PC-3 (cell line): ENCODE measurements around the gene EREG. TPM values are rescaled to one million over a fixed set of nuclear protein-coding genes. Genes with fewer than 3 reads are reported as not detected.

Experiments used
- ATAC-seq: fragments of 200-7000 bp; cut with Tn5 transposase; 2 replicates; pipeline ENCODE4 v1.9.1; 2020; ENCODE audit warnings: mild to moderate bottlenecking, moderate library complexity
- BruUV-seq: library from RNA; stranded (reverse); fragments of 400-500 nt; replicated peaks from 2 replicates; lab custom pipeline; 2021; lab: Mats Ljungman, UMichigan
- CTCF ChIA-PET: fragments of 300-600 bp; sonication (Branson Sonifier 250); formaldehyde crosslinking; loops from one replicate; lab custom pipeline; 2022; ENCODE audit warnings: antibody characterized with exemption; lab: Charles Lee
- POLR2A ChIA-PET: fragments of 300-600 bp; sonication (Branson Sonifier 250); formaldehyde crosslinking; loops from one replicate; lab custom pipeline; 2022; ENCODE audit warnings: antibody characterized with exemption; ENCODE audit not compliant: unreplicated experiment; lab: Charles Lee
- DNase-seq: peaks from one replicate; pipeline ENCODE4 v3.0.0-alpha.2; 2015
- H2AFZ ChIP-seq: fragments of 300-600 bp; sonication (generic); 2 replicates; pipeline ENCODE4 v1.6.0; 2016; ENCODE audit warnings: antibody characterized with exemption, low read length
- H3F3A ChIP-seq: fragments of 300-600 bp; sonication (generic); one replicate; pipeline ENCODE4 v1.6.0; 2017; ENCODE audit warnings: antibody characterized with exemption, low read length, control low read depth, mild to moderate bottlenecking; ENCODE audit not compliant: unreplicated experiment
- H3K27ac ChIP-seq: fragments of 300-600 bp; sonication (generic); 2 replicates; pipeline ENCODE4 v1.5.1; 2016; ENCODE audit warnings: mild to moderate bottlenecking, low read length
- H3K27me3 ChIP-seq: fragments of 300-600 bp; sonication (generic); 2 replicates; pipeline ENCODE4 v1.6.1; 2016; ENCODE audit warnings: low read length, mixed read lengths
- H3K36me3 ChIP-seq: fragments of 300-600 bp; sonication (generic); 2 replicates; pipeline ENCODE4 v1.6.1; 2016; ENCODE audit warnings: low read depth, mixed run types, low read length, mixed read lengths
- H3K4me1 ChIP-seq: fragments of 300-600 bp; sonication (generic); 2 replicates; pipeline ENCODE4 v1.5.1; 2016; ENCODE audit warnings: low read length; ENCODE audit not compliant: insufficient read depth
- H3K4me2 ChIP-seq: fragments of 300-600 bp; sonication (generic); 2 replicates; pipeline ENCODE4 v1.6.0; 2016; ENCODE audit warnings: low read length
- H3K4me3 ChIP-seq: fragments of 300-600 bp; sonication (generic); 2 replicates; pipeline ENCODE4 v1.5.1; 2016; ENCODE audit warnings: mild to moderate bottlenecking, low read length, mixed read lengths
- H3K79me2 ChIP-seq: fragments of 300-600 bp; sonication (generic); 2 replicates; pipeline ENCODE4 v1.6.1; 2017; ENCODE audit warnings: low read length, mixed read lengths
- H3K9ac ChIP-seq: fragments of 300-600 bp; sonication (generic); 2 replicates; pipeline ENCODE4 v1.6.0; 2016; ENCODE audit warnings: mild to moderate bottlenecking, low read length
- H3K9me2 ChIP-seq: fragments of 300-600 bp; sonication (generic); replicated peaks from 2 replicates; pipeline ENCODE4 v1.6.1; 2016; ENCODE audit warnings: mixed run types, low read length, mixed read lengths
- H3K9me3 ChIP-seq: fragments of 300-600 bp; sonication (generic); 2 replicates; pipeline ENCODE4 v1.6.1; 2016; ENCODE audit warnings: low read length, mixed read lengths
- H4K20me1 ChIP-seq: fragments of 300-600 bp; sonication (generic); 2 replicates; pipeline ENCODE4 v1.6.1; 2016; ENCODE audit warnings: low read length, mixed read lengths
- CTCF ChIP-seq: fragments of 300-600 bp; sonication (generic); conservative IDR thresholded peaks from 2 replicates; pipeline ENCODE4 v1.5.1; 2017; ENCODE audit warnings: antibody characterized with exemption, low read depth, mild to moderate bottlenecking, low read length
- EZH2 ChIP-seq: fragments of 300-600 bp; sonication (generic); IDR thresholded peaks from one replicate; pipeline ENCODE4 v1.6.1; 2017; ENCODE audit warnings: antibody characterized with exemption, mild to moderate bottlenecking, low read length; ENCODE audit not compliant: unreplicated experiment
- EZH2phosphoT487 ChIP-seq: fragments of 300-600 bp; sonication (generic); IDR thresholded peaks from 2 replicates; pipeline ENCODE4 v1.6.1; 2018; ENCODE audit warnings: mild to moderate bottlenecking, antibody characterized with exemption, low read length, borderline replicate concordance
- intact Hi-C: fragments of 100-400 bp; cut with micrococcal nuclease; formaldehyde crosslinking; loops from 2 replicates; pipeline ENCODE4 v1.9.0; 2023
- total RNA-seq: library from RNA; depleted of rRNA; stranded (reverse); fragments of >200 nt; gene quantifications from 2 replicates; pipeline ENCODE4 v1.2.3, GENCODE V29; 2014

The EREG gene
- total RNA-seq, 1 experiment from 2014 or later, result 2.2 TPM

- peak; percentile 25 for ATAC-seq
- H3K27me3 ChIP-seq, result no peaks in the 10 kb centered on the region
- H2AFZ ChIP-seq, result no peak overlapping the region
- no peaks in the 10 kb centered on the region for H3K9me2 ChIP-seq
- H3K27ac ChIP-seq, result peak overlapping the region; percentile 100
- H3K4me1 ChIP-seq, result peaks cover 46% of the 10 kb centered on the region
- intact Hi-C loops, result loop anchor here (2.0 kb wide), 1 partner anchor 75 kb away; no protein-coding TSS in a partner anchor
- no peaks in the 10 kb centered on the region for H3K9me3 ChIP-seq
- H3K4me2 ChIP-seq, result peak overlapping the region; percentile 82
- peak; percentile 46 for DNase-seq
- H3K36me3 ChIP-seq, result no peaks in the 10 kb centered on the region
- POLR2A ChIA-PET, result interaction anchor here (0.6 to 1.4 kb wide), 5 partner anchors 69 to 155 kb away, joined by 4 to 12 read pairs (median 5); partner anchors contain the start of gene AREG
- BruUV-seq, result TSS peak; percentile 74
- no peaks in the 10 kb centered on the region for H4K20me1 ChIP-seq
- peaks cover 17% of the 10 kb centered on the region for H3K79me2 ChIP-seq
- no peak for TF ChIP-seq EZH2
- no peak for TF ChIP-seq EZH2phosphoT487
- no peak for TF ChIP-seq CTCF
- CTCF ChIA-PET, result interaction anchor here (0.6 kb wide), 1 partner anchor 158 kb away, joined by 7 read pairs; no protein-coding TSS in a partner anchor
- peaks cover 10% of the 10 kb centered on the region for H3F3A ChIP-seq
- peak overlapping the region; percentile 95 for H3K9ac ChIP-seq
- peak overlapping the region; percentile 56 for H3K4me3 ChIP-seq
Measured at GRCh38 chr4:74375824-74376426, 11.0 kb downstream of the EREG start.

- no TSS peak for BruUV-seq
- Histone ChIP-seq H3K4me1 (peaks cover 40% of the 10 kb centered on the region), H3K27ac (peak overlapping the region; percentile 100), H2AFZ (no peak overlapping the region), H4K20me1 (no peaks in the 10 kb centered on the region), H3K9me2 (no peaks in the 10 kb centered on the region), H3K9ac (peak overlapping the region; percentile 95), H3K36me3 (no peaks in the 10 kb centered on the region), H3K4me3 (peak overlapping the region; percentile 56), H3K27me3 (no peaks in the 10 kb centered on the region), H3K9me3 (no peaks in the 10 kb centered on the region), H3K79me2 (peaks cover 17% of the 10 kb centered on the region), H3F3A (peaks cover 10% of the 10 kb centered on the region), H3K4me2 (peak overlapping the region; percentile 82)
- intact Hi-C loops, result loop anchor here (1.0 kb wide), 4 partner anchors 68 to 298 kb away; partner anchors contain the start of gene AREG
- CTCF ChIA-PET, result no interaction called here
- no peak for TF ChIP-seq EZH2phosphoT487
- no peak for TF ChIP-seq EZH2
- TF ChIP-seq CTCF, result peak; percentile 71
- POLR2A ChIA-PET, result interaction anchor here (0.5 to 1.3 kb wide), 3 partner anchors 18 to 74 kb away, joined by 4 to 7 read pairs (median 4); partner anchors contain the start of gene AREG
- ATAC-seq (peak; percentile 14; the same call in 1 of the 2 replicates), DNase-seq (peak; percentile 60)
Measured at GRCh38 chr4:74376888-74377483, 12.0 kb downstream of the EREG start.
